ENCODE data around the gene RASL10A. TPM values are rescaled to one million over a fixed set of nuclear protein-coding genes. Genes with fewer than 3 reads are reported as not detected.

The RASL10A gene

Small RNA genes lying within 50 kb of the gene (small RNA-seq; reads per million reads assigned to genes)
- not detected for gene MIR3653
